Pancreas (tissue), 10 donors: ENCODE measurements around the gene LMBR1. TPM values are rescaled to one million over a fixed set of nuclear protein-coding genes. Genes with fewer than 3 reads are reported as not detected.

Experiments
- ATAC-seq, 4 donors: fragments of 200-7000 bp; cut with Tn5 transposase; one replicate each; pipeline versions ENCODE4 v1.8.0 to v1.9.1; 2020; ENCODE audit warnings: mild to moderate bottlenecking in 4 of 4, moderate library complexity in 4 of 4
- DNase-seq, 6 donors: peaks; one replicate each; pipeline ENCODE4 v3.0.0-alpha.2; 2020
- FAIRE-seq: peaks from 2 replicates; lab custom pipeline; 2012; peaks lifted over from hg19 to GRCh38; lab: Jason Lieb, UNC
- H3K27ac ChIP-seq, 4 donors: fragments of 200-600 bp; sonication (generic); 1 replicate in 3 of 4; 2 replicates in 1 of 4; pipeline versions ENCODE4 v1.5.0 to v1.8.0; 2020
- H3K27me3 ChIP-seq, 4 donors: fragments of 200-600 bp; one replicate each; pipeline ENCODE4 v1.8.0; 2021
- H3K36me3 ChIP-seq, 3 donors: fragments of 200-600 bp; sonication (generic) in 1 of 3; one replicate each; pipeline versions ENCODE4 v1.5.0 to v1.8.0; 2020 to 2021
- H3K4me1 ChIP-seq, 3 donors: fragments of 200-600 bp; one replicate each; pipeline ENCODE4 v1.8.0; 2021
- H3K4me3 ChIP-seq, 4 donors: fragments of 200-600 bp; sonication (generic) in 2 of 4; one replicate each; pipeline versions ENCODE4 v1.5.0 to v1.8.0; 2020 to 2021
- H3K9me3 ChIP-seq, 4 donors: fragments of 200-600 bp; one replicate each; pipeline ENCODE4 v1.8.0; 2021
- CTCF ChIP-seq, 4 donors: fragments of 200-600 bp; sonication (generic) in 3 of 4; IDR thresholded peaks; one replicate each; pipeline versions ENCODE4 v1.5.0 to v1.8.0; 2021; ENCODE audit warnings: antibody characterized with exemption in 4 of 4
- WGBS, 2 donors: extraction: QIAGEN DNeasy Blood & Tissue Kit; methylation state at CpG; one replicate each; pipeline ENCODE4 v1.1.7; 2013; 5-methylcytosine and 5-hydroxymethylcytosine counted together
- intact Hi-C, 3 donors: fragments of 100-400 bp; cut with DNase I; formaldehyde crosslinking; loops; one replicate each; pipeline versions ENCODE4 v1.11.1 to v1.14.2; 2022
- polyA plus RNA-seq, 2 donors: library from polyadenylated mRNA; stranded (reverse); fragments of 200-250 nt; gene quantifications; one replicate each; pipeline ENCODE4 v1.2.3, GENCODE V29; 2013
- total RNA-seq, 6 donors: library from RNA; stranded (reverse); fragmentation: NEBNext Ultra II Directional in 4 of 6; extraction: Animal tissue kit (Norgen Biotek cat#: 25700) in 4 of 6; gene quantifications; one replicate each; pipeline versions ENCODE4 v1.2.1 to v1.2.4, GENCODE V29; 2021 to 2023
- donor health status: healthy with polysubstance abuse.
- donor health status: DM: no; HTN: no; CAD: no; lungs with moderate emphysema.
- donor health status: DM: no; HTN: no; CAD: no.
- donor health status: control.
- donor health status: control.
- donor health status: Bipolar disorder and iron deficiency.
- donor health status: DM: yes; HTN: yes; CAD: no.
- donor health status: DM: no; HTN: no; CAD: no.
- donor health status: DM: no; HTN: no; CAD: no.
- donor health status: DM: yes; HTN: yes; CAD: no.

The LMBR1 gene
- total and polyA plus RNA-seq, 8 donors: 6.7 to 40.4 (median 24.7) TPM

GRCh38 chr7:156764016-156764669 lies 128.8 kb downstream of the LMBR1 start:
- H3K27me3 ChIP-seq: no peaks in the 10 kb centered on the region
- H3K27ac ChIP-seq: no peak overlapping the region
- TF ChIP-seq CTCF (IDR thresholded peaks at IDR 0.05): peak in 3 of 4 donors; percentile 57 to 66 (median 65)
- no peaks in the 10 kb centered on the region for H3K4me1 ChIP-seq
- no peaks in the 10 kb centered on the region for H3K9me3 ChIP-seq
- H3K4me3 ChIP-seq: no peak overlapping the region
- ATAC-seq (peak; percentile 90 to 100 (median 99)), FAIRE-seq (peak; percentile 91), DNase-seq (peak; percentile 47 to 86 (median 64))
- 18 to 19% methylated on average over 8 of the region's 8 CpGs for WGBS, 2 donors
- no peaks in the 10 kb centered on the region for H3K36me3 ChIP-seq
- intact Hi-C loops: loop anchor here in 1 of 3 donors (10.0 kb wide), 1 partner anchor 949 kb away; the partner anchor contains the start of gene SHH

DNA sequence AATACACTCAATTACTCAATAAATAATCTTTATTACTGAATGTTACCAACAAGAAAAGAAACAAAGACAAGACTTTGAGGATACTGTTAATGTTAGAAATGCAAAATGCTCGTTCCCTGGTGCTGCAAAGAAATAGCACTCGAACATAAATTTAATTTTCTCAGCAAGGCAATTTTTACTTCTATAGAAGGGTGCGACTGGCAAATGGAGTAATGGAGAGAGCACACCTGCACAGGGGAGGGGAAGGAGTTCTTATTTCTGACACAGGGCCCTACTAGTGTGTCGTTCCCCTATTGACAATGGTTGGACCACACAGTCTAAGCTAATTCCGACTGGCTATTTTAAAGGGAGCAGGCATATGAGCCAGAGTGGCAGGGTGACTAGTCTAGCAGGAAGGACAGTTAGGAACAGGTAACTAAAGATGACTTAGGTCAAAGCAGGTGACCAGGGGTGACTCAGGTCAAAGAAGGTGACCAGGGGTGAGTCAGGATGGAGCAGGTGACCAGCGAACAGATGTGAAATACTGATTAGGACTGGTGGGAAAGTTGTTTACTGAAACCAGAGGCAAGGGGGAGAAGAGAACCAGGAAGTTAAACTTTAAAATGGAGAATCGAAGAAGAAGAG lies 133.3 kb downstream of the LMBR1 start:
- FAIRE-seq: no peak
- H3K9me3 ChIP-seq: no peaks in the 10 kb centered on the region
- no peaks in the 10 kb centered on the region for H3K36me3 ChIP-seq
- no peak overlapping the region for H3K27ac ChIP-seq
- intact Hi-C loops: loop anchor here in 1 of 3 donors (10.0 kb wide), 1 partner anchor 945 kb away; the partner anchor contains the start of gene SHH
- 96 to 100% methylated on average over 7 of the region's 7 CpGs for WGBS, 2 donors
- no peak for ATAC-seq
- no peak for TF ChIP-seq CTCF (IDR thresholded peaks at IDR 0.05)
- DNase-seq: no peak
- no peaks in the 10 kb centered on the region for H3K27me3 ChIP-seq
- H3K4me3 ChIP-seq: no peak overlapping the region
- no peaks in the 10 kb centered on the region for H3K4me1 ChIP-seq

- 90 to 98% methylated on average over 2 of the region's 2 CpGs for WGBS, 2 donors
- TF ChIP-seq CTCF (IDR thresholded peaks at IDR 0.05): no peak
- Histone ChIP-seq H3K27me3 (no peaks in the 10 kb centered on the region), H3K4me1 (no peaks in the 10 kb centered on the region), H3K27ac (no peak overlapping the region), H3K9me3 (no peaks in the 10 kb centered on the region), H3K4me3 (no peak overlapping the region), H3K36me3 (no peaks in the 10 kb centered on the region)
- intact Hi-C loops: no loop called here
- FAIRE-seq: no peak
- no peak for DNase-seq
- no peak for ATAC-seq
Measured at GRCh38 chr7:156759143-156759542, 133.8 kb downstream of the LMBR1 start.

GRCh38 chr7:156754201-156754600 lies 138.8 kb downstream of the LMBR1 start:
- H3K27ac ChIP-seq: no peak overlapping the region
- H3K4me3 ChIP-seq: no peak overlapping the region
- no peak for TF ChIP-seq CTCF (IDR thresholded peaks at IDR 0.05)
- WGBS, 2 donors: 92 to 96% methylated on average over 4 of the region's 4 CpGs
- FAIRE-seq (no peak), DNase-seq (no peak), ATAC-seq (no peak)
- no peaks in the 10 kb centered on the region for H3K36me3 ChIP-seq
- intact Hi-C loops: no loop called here
- H3K27me3 ChIP-seq: no peaks in the 10 kb centered on the region
- H3K4me1 ChIP-seq: no peaks in the 10 kb centered on the region
- H3K9me3 ChIP-seq: no peaks in the 10 kb centered on the region

DNA sequence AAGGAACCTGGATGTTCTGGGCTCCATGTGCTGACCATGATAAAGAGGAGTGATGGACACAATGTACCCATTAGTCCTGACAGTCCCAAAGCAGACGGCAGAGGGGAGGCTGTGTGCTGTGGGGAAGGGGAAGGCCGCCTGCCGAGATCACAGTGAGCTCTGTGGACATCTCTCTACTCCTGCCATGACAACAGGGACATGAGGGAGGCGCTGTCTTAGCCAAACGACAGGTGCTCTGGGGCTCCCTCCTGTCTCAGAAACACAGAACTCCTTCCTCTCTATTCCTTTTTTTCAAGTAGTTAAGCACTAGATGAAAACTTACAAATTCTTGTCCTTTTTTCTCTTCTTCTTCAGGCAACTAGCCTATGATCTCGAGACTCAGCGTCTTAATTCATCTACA lies 139.4 kb downstream of the LMBR1 start:
- Histone ChIP-seq H3K36me3 (no peaks in the 10 kb centered on the region), H3K27ac (no peak overlapping the region), H3K4me1 (no peaks in the 10 kb centered on the region), H3K4me3 (no peak overlapping the region), H3K9me3 (no peaks in the 10 kb centered on the region), H3K27me3 (no peaks in the 10 kb centered on the region)
- ATAC-seq: no peak
- FAIRE-seq: no peak
- intact Hi-C loops: no loop called here
- no peak for TF ChIP-seq CTCF (IDR thresholded peaks at IDR 0.05)
- WGBS, 2 donors: 91 to 97% methylated on average over 7 of the region's 7 CpGs
- no peak for DNase-seq
